OCI-M2 (cell line): ENCODE results near the gene SLCO4A1.
A peak's percentile ranks its signal among the peaks of the same experiment; 100 is the strongest.
"Not testable (repeated sequence)": the region's sequence is repeated elsewhere in the genome, so short reads cannot be mapped to it uniquely, and the experiment has no call there.

Experiments
- DNase-seq: peaks from one replicate; lab custom pipeline; 2025; ENCODE audit not compliant: unreplicated experiment; lab: John Stamatoyannopoulos, UW

SLCO4A1 gene

DNA sequence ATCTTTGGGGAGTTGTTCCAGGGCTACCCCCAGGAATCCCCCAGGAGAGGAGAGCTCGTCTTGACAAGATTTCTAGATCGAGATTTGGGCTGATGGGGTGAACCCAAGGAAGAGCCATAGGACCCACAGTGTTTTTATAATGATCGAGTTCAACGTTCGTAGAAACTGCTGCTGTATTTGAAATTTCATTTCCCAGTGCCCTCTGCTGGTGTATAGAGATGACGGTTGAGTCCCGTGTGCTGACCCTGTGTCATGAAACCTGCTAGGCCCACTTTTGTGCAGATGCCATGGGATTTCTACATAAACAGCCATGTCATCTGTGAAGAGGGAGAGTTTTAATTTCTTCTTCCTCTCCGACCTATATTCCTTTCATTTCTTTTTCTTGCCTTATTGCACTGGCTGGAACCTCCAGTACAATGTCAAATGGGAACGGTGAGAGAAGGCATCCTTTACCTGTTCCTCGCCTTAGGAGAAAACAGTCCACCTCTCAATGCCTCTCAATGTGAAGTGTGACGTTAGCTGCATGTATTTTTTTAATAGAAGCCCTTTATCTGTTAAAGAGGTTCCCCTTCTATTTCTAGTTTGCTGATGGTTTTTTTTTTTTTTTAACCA lies 37.8 kb downstream of the SLCO4A1 start:
- no peak for DNase-seq

DNA sequence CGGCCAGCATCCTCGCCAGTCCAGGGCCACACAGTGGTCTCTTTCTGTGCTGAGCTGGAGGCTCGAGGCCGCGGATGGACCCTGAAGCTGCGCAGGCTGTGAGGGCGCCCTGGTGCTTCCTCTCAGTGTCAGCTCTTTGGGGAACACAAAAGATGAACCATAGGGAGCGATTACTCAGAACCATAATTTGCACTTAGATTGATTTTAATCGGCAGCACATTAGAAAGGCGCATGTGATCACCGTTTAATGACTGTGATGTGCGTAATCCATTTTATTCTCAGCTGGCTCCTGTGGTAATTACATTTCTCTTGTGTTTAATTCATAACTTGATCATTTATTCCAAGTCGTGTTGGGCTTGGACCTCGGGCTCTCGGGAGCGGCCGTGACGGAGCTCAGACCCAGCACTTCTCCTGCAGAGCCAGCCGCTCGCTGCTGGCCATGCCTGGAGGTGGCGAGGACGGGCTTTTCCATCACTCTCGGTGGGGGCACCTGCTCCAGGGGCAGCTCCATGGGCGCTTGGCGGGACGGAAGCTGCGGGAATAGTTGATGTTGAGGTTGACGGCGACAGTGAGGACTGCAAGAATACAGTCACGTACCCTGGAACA lies 40.7 kb downstream of the SLCO4A1 start:
- DNase-seq = no peak

DNA sequence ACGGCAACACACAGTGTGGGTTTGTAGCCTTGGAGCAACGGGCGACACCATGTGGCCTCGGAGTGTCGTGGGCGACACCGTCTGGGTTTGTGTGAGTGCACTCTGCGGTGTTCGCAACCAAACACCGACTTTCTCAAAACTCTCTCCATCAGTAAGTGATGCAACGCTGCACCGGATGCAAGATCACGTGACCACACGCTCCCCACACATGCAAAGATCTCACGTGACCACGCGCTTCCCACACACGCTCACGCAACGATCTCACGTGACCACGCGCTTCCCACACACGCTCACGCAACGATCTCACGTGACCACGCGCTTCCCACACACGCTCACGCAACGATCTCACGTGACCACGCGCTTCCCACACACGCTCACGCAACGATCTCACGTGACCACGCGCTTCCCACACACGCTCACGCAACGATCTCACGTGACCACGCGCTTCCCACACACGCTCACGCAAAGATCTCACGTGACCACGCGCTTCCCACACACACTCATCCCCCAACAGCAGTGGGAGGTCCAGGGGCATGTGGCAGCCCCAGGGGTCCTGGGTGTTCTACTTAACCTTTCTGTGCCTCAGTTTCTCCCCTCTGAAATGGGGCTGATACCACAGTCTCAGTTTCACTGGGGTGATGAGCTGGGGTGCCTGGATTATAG lies 41.5 kb downstream of the SLCO4A1 start:
- not testable (repeated sequence) for DNase-seq

DNA sequence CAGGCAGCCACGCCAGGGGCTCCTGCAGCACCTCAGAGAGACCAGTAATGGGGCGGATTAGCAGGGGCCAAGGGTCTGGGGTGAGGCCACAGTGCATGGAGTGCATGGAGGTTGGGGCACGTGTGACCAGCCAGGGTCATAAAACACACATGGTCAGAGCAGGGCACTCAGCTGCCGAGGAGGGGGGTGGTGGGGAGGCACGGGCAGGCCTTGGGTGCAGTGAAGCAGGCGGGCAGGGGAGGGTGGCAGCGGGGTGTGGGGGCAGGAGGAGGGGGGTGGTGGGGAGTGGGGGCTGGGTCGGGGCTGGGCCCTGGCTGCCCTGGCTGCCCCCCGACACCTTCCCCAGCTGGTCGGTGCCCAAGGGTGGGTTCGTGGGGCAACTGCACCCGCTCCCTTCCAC lies 42.7 kb downstream of the SLCO4A1 start:
- DNase-seq = no peak

DNA sequence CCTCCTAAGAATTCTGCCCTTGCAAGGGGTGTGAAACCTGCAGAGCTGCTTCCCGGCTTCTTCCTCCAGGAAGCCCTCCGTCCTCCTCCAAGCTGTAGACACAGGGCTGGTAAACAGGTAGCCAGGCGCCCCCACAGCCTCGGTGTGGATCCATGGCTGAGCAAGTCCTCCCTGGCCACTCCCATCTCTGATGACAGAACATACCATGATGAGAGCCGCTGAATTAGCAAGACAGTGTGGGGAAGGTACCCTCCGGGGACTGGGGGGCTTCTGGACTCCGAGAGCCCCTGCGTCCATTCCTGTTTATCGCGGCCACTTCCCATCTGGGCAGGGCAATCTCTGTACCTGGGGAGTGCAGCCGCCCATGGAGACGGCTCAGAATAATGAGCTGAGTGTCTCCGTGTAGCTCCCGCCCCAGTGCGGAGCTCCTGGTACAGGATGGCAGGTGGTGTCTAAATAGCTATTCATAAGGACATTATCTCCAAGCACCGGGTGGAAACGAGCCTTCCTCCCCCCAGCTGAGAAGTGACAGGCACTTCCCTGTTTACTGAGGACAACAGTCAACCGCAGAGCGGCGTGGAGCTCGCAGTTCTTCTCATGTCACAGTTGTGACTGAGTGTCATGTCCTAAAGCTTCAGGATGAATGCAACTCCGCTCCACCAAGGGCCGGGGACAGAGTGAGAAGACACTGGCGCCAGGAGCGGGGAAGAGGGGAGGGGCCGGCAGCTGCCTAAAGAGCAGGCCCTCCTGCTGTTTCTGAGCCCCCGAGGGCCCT lies 43.7 kb downstream of the SLCO4A1 start:
- peak; percentile 87 for DNase-seq

DNA sequence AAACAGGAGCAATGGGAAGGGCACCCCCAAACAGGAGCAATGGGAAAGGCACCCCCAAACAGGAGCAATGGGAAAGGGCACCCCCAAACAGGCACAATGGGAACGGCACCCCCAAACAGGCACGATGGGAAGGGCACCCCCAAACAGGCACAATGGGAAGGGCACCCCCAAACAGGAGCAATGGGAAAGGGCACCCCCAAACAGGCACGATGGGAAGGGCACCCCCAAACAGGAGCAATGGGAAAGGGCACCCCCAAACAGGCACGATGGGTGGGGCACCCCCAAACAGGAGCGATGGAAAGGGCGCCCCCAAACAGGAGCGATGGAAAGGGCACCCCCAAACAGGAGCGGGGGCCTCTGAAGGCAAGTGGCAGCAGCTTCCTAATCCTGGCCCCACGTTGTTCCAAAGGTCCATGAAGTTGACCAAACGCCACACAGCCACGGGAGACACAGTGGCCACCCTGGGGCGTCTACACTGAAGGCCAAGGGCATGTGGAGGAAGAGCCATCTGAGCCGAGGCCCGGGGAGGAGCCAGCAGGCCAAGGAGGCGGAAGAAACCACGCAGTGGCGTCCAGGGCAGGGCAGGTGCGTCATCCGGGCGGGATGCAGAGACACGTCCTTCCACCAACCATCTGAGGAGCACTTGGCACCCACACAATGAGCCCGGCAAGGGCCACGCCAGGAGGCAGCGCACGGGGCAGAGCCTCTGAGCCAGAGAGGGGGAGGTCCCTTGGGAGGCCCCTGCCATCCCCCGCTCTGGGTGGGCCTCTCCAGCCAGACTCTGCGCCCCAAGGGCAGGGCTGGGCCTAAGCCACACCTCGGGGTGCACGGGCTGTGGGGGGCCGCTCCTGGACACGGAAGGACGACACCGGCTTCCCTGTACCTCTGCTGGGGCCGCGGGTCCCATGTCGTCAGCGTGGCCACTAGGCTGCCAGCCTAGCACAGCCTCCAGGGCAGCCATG lies 44.8 kb downstream of the SLCO4A1 start:
- no peak for DNase-seq

DNA sequence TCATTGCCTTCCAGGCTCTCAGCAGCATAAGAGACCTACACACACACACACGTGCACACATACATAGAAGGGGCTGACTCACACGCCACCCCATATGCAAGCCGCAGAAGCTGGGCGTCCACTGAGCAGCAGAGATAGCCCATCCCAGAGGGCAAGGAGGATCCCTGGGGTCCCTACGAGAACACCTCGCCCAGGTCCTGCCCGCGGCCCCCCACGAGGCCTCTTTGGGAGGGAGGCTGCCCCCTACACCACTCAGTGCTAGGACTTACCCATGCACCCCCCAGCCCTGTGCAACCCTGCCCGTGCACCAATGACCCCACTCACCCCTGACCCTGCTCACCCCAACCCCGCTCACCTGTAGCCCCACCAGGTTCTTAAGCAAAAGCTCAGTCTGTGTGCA lies 45.8 kb downstream of the SLCO4A1 start:
- DNase-seq = no peak

DNA sequence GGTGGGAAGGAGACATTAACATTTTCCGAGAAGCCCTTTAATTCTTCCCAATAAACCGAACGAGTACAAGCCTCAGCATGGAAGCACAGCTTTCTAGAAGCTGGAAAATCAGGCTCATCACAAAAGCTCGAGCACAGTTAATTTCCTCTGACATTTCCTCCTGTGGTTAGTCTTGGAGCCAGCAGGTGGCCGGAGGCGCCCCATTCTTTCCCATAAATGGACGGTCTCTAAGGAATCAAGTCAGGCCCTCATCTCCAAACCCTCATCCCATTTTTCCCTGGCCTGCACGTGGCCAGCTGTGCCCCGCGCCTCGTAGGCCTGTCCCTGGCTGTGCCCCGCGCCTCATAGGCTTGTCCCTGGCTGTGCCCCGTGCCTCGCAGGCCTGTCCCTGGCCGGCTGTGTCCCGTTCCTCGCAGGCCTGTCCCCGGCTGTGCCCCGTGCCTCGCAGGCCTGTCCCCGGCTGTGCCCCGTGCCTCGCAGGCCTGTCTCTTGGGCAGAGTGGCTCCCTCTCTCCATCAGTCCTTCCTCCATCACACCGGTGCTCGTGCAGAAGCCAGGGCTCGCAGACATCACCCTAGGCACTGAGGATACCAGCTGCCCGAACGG lies 46.7 kb downstream of the SLCO4A1 start:
- DNase-seq = no peak

DNA sequence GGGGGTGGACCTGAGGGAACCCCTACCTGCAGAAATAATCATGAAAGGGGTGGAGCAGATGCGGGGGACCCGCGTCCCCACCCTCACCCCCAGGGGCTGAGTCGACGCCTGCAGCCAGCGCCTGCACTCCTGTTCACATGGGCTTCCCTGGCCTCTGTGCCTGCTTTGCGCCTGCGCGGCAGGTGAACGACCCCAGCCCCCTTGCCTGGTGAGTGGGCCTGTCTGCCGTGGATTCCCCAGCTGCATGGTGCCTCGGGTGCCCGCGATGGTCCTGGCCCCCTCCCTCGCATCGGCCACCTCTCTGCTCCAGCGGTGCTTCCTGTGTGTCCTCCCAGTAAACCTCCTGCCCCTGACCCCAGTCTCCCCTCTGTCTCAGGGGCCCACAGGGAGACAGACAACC lies 47.6 kb downstream of the SLCO4A1 start:
- DNase-seq = no peak

DNA sequence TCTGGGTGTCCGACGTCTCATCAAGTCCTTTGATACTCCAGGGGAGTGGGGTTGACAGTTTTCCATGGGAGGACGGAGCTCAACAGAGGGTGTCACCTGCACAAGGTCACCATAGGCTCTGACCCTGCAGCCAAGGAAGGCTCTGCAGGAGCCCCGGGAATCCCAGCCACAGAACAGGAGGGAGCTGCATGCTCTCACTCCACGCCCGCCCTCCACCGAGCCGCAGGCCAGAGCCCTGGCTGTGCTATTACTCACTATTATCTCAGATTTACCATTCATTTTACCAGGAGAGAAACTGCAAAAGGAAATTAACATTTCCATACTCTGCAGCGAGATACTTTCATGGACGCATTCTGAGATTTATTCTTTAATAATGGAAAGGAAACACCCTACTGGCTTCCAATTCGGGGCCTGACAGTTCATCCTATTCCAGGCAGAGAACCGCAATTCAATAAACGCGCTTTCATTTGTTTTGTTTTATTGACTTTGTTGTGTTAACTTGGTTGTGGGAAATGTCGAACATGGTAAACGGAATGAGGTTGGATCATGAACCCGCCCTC lies 48.0 kb downstream of the SLCO4A1 start:
- DNase-seq = no peak

DNA sequence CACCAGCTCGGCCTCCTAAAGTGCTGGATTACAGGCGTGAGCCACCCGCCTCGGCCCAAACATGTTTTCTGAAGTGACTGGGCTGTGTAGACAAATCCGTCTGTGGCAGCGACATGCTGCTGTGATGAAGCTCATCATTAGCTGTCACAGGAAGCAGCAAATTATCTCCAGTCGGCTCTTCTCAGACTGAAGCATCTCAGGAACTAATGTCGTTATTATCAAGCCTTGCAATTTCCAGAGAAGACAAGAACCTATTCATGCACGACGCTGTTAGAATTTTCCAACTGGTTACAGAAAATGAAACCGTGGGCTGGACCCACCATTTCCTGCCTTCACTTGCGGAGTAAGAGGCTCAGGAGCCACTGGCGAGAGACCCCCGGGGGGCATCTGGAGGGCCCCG lies 49.2 kb downstream of the SLCO4A1 start:
- DNase-seq = no peak

DNA sequence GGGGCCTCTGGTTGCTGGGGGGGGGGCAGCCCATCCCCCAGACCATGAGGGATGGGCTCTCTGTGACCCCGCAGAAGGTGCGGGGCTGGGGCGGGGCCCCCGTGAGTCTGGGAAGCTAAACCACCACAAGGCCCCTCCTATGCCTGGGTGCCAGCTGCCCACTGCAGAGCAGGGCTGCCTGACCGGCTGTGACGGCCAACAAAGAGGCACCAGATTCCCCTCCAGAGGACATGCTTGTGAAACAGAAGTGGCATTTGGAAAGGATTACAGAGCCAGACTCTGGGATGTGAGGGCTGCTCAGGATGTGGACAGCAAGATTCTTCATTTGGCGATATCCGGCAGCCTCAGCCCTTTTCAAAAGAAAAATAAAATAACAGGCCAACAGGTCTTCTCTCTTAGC lies 49.9 kb downstream of the SLCO4A1 start:
- no peak for DNase-seq

DNA sequence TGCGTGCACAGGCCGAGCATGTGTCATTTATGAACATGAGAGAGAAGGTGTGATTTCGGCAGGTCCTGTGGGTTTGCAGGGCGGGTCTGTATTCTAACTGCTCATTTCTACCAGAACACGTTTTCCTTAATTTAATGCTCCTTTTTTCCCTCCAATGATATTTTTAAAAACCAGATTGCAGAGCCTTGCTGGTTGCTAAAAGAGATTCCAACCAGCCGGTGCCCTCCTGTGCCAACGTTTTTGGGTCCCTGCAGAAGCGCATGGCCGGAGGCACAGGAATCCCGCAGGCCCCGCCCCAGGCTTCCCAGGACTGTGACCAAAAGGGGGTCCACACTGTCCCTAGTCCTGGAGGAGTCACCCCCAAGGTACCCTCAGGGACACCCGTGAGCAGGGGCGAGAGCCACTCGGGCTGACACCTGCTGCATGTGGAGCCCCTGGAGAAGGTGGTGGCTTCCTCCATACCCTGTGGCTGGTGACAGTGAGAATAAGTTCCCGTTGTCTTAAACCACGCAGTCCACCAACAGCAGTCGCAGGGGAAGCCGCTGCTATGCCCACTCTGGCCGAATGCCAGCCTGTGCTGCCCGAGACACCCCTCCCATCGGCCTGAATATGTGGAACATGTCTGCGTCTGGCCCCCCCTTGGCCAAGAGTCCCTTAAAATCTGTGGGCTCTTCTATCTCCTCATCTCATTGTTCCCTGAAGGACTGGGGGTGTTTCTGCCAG lies 50.7 kb downstream of the SLCO4A1 start:
- DNase-seq = no peak

DNA sequence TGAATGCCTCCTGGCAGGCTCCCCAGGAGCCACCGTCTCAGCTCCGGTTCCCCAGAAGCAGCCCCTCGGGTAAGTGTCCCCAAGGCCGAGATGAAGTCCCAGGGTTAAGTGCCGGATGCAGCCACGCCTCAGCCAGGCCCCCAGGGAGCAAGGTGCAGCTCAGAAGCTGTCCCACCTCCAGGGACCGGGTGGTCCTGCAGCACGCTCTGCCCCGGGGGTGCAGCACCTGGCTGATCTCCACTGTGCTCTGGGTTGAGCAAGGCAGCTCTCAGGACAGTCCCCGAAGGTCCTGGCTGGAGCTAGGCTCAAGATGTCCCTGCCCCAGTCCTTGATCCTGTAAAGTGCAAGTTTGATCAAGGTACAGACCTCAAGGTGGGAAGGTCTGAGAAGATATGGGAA lies 51.2 kb downstream of the SLCO4A1 start:
- DNase-seq = no peak

DNA sequence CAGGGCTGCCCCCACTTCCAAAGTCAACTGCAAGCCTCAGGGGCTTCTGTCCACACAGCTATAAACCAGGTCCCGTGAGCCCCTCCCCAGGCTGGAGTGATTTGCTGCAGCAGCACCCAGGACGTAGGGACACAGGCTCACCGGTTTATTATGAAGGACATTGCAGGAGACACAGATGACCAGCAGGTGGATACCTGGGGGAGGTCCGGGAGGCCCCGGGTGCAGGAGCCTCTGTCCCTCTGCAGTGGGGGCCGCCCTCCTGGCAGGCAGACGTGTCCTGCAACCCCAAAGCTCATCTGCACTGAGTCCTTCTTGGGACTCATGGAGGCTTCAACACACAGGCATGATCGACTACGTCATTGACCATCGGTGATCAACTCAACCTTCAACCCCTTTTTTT lies 51.8 kb downstream of the SLCO4A1 start:
- no peak for DNase-seq

DNA sequence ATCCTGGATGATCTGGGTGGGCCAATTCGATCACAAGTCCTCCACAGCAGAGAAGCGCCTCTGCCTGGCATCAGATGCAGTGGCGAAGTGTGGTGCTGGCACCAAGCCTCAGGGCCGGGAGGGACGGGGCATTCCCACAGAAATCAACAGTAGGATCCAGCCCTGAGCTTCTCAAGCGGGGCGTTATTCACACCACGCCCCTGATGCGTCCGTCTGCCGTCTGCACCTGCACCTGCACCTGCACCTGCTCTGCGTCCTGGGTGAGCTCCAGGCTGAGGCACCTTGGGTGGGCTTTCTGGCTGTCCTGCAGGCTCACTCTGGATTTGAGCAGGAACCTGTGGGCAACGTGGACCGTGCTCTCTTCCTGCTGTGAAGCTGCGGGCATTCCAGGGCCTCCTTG lies 52.6 kb downstream of the SLCO4A1 start:
- DNase-seq = no peak

DNA sequence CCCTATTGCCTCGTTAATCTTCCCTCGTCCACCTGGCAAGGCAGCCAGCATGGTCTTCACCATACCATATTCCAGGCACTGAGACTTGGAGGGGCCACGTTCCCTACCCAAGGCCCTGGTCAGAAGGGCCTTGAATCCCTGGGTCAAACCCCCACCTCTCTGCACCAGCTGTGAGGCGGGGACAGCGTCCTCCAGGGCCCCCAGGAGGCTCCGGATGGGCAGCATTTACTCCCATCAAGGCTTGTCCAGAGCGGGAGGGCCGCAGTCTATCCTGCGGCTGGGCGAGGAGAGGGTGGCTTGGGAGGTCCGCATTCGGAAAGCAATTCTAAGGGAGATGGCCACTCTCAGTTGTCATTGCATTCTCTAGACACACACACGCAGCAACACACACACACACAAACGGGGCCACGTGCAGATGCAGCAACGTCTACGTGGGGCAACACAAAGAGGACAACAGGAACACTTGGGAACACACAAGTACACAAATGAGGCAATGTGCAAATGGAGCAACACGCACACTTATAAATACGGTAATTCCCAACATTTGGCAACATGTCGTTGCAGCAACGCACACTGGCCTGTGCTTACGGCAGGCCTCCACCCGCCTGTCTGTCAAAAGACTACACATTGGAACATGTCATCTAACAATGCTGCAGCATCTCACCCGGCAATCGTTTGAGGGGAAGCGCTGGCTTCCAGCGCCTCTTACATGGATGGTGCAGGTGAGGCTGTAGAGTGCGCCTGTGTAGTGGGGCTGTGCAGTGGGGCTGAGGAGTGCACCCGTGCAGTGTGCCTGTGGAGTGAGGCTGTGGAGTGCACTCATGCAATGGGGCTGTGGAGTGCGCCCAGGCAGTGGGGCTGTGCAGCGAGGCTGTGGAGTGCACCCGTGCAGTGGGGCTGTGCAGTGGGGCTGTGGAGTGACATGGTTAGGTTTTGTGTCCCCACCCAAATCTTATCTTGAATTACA lies 53.4 kb downstream of the SLCO4A1 start:
- no peak for DNase-seq

DNA sequence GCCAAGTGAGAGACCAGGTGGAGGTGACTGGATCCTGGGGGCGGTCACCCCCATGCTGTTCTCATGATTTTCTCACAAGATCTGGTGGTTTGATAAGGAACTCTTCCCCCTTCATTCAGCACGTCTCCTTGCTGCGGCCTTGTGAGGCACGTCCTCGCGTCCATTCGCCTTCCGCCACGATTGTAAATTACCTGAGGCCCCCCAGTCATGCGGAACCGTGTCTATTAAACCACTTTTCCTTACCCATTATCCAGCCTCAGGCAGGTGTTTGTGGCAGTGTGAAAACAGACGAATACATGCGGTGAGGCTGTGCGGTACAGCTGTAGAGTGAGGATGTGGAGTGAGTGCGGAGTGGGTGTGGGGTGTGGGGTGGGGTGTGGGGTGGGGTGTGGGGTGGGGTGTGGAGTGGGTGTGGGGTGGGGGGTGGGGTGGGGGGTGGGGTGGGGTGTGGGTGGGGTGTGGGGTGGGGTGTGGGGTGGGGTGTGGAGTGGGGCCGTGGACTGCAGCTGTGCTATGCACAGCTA lies 54.2 kb downstream of the SLCO4A1 start:
- no peak for DNase-seq
